ENCODE measurements around the gene JAKMIP1.

Gene JAKMIP1

DNA sequence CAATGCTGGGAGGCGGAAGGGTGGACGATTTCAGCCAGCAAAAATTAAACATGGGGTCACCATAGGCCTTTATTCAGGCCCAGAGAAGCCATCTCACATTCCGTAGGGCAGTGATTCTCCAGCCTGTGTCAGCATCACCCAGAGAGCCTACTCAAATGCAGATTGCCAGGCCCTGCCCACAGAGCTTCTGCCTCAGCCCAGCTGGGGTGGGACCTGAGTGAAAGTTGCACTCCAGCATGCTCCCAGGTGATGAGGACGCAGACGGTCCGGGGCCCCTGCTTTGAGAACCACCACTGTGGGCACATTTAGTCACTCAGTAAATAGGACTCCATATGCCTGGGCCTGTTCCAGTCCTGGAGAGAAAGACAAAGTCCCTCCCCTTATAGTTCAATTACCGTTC, 169.7 kb downstream of the JAKMIP1 start:
- TF ChIP-seq EZH2phosphoT487 (IDR thresholded peaks at IDR 0.05; ENCODE audit: borderline replicate concordance) (no peak), CTCF (conservative IDR thresholded peaks at IDR 0.05; ENCODE audit: low read length) (no peak)
- H3K36me3 ChIP-seq (ENCODE audit: insufficient read depth, low read length): no peaks in the 10 kb centered on the region
- no peak overlapping the region for H2AFZ ChIP-seq (ENCODE audit: low read length)

DNA sequence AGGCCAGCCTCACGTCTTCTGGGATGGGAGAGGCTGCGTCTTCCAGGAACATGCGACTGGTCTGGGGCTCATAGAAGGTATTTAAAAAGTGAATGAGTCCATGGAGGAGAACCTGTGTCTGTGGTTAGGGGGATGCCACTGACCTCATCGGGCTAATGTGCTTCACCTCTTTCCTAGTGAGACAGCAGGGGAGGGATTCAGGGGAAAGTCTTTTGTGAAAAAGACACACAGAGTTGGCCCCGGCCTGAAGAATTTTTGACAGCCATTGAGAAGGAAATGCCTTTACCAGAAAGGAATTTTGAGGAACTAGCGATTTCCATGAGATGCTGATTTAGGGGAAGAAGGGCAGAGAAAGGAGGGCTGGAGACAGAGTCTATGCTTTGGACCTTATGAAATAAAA, 171.1 kb downstream of the JAKMIP1 start:
- Histone ChIP-seq H4K20me1 (ENCODE audit: insufficient read depth, low read length, poor library complexity, severe bottlenecking) (no peaks in the 10 kb centered on the region), H3F3A (ENCODE audit: low read depth) (no peaks in the 10 kb centered on the region), H3K4me1 (ENCODE audit: insufficient read depth, low read length, poor library complexity, severe bottlenecking) (no peaks in the 10 kb centered on the region), H3K9me2 (replicated peaks; ENCODE audit: low read depth, low read length) (no peaks in the 10 kb centered on the region), H3K4me3 (ENCODE audit: low read length, poor library complexity, severe bottlenecking) (no peak overlapping the region), H3K36me3 (ENCODE audit: insufficient read depth, low read length) (no peaks in the 10 kb centered on the region), H3K4me2 (ENCODE audit: low read depth, low read length, poor library complexity, severe bottlenecking) (no peak overlapping the region), H2AFZ (ENCODE audit: low read length) (no peak overlapping the region), H3K79me2 (ENCODE audit: insufficient read depth, low read length) (no peaks in the 10 kb centered on the region), H3K27me3 (ENCODE audit: insufficient read depth, low read length, poor library complexity, severe bottlenecking) (no peaks in the 10 kb centered on the region), H3K9me3 (ENCODE audit: insufficient read depth, low read depth, low read length) (no peaks in the 10 kb centered on the region), H3K9ac (ENCODE audit: low read depth, low read length, poor library complexity, severe bottlenecking) (no peak overlapping the region)
- TF ChIP-seq CTCF (conservative IDR thresholded peaks at IDR 0.05; ENCODE audit: low read length) (no peak), EZH2phosphoT487 (IDR thresholded peaks at IDR 0.05; ENCODE audit: borderline replicate concordance) (no peak)

More for the DNA sequence above, 169.7 kb downstream of the JAKMIP1 start:
- H3K4me2 ChIP-seq (ENCODE audit: low read depth, low read length, poor library complexity, severe bottlenecking): no peak overlapping the region
- H3K79me2 ChIP-seq (ENCODE audit: insufficient read depth, low read length): no peaks in the 10 kb centered on the region
- no peaks in the 10 kb centered on the region for H3F3A ChIP-seq (ENCODE audit: low read depth)
- H3K27me3 ChIP-seq (ENCODE audit: insufficient read depth, low read length, poor library complexity, severe bottlenecking): no peaks in the 10 kb centered on the region
- H3K9me2 ChIP-seq (replicated peaks; ENCODE audit: low read depth, low read length): no peaks in the 10 kb centered on the region
- no peaks in the 10 kb centered on the region for H3K4me1 ChIP-seq (ENCODE audit: insufficient read depth, low read length, poor library complexity, severe bottlenecking)
- no peaks in the 10 kb centered on the region for H4K20me1 ChIP-seq (ENCODE audit: insufficient read depth, low read length, poor library complexity, severe bottlenecking)
- no peaks in the 10 kb centered on the region for H3K9me3 ChIP-seq (ENCODE audit: insufficient read depth, low read depth, low read length)
- H3K4me3 ChIP-seq (ENCODE audit: low read length, poor library complexity, severe bottlenecking): no peak overlapping the region
- no peak overlapping the region for H3K9ac ChIP-seq (ENCODE audit: low read depth, low read length, poor library complexity, severe bottlenecking)

DNA sequence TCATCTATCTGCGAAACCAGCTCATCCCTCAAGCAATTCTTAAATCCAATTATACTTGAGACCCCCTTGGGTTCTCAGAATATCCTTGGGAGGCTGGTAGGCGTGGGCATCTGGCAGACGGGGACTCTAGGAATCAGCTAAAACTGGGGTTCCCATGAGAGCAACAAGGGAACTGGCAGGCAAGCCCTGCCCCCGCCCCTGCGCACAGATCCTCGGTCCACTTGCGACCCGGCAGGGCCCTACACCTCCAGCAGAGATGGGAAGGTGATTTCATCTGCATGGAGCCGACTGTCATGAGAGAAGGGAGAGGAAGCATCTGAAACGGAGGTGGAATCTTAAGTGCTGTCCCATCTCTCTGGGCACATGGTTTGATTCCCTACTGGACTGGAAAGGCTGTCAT, 172.2 kb downstream of the JAKMIP1 start:
- Histone ChIP-seq H2AFZ (ENCODE audit: low read length) (no peak overlapping the region), H3F3A (ENCODE audit: low read depth) (no peaks in the 10 kb centered on the region), H4K20me1 (ENCODE audit: insufficient read depth, low read length, poor library complexity, severe bottlenecking) (no peaks in the 10 kb centered on the region), H3K4me2 (ENCODE audit: low read depth, low read length, poor library complexity, severe bottlenecking) (no peak overlapping the region), H3K9me2 (replicated peaks; ENCODE audit: low read depth, low read length) (no peaks in the 10 kb centered on the region), H3K4me3 (ENCODE audit: low read length, poor library complexity, severe bottlenecking) (no peak overlapping the region), H3K9me3 (ENCODE audit: insufficient read depth, low read depth, low read length) (no peaks in the 10 kb centered on the region), H3K4me1 (ENCODE audit: insufficient read depth, low read length, poor library complexity, severe bottlenecking) (no peaks in the 10 kb centered on the region), H3K9ac (ENCODE audit: low read depth, low read length, poor library complexity, severe bottlenecking) (no peak overlapping the region), H3K36me3 (ENCODE audit: insufficient read depth, low read length) (no peaks in the 10 kb centered on the region), H3K27me3 (ENCODE audit: insufficient read depth, low read length, poor library complexity, severe bottlenecking) (no peaks in the 10 kb centered on the region), H3K79me2 (ENCODE audit: insufficient read depth, low read length) (no peaks in the 10 kb centered on the region)
- no peak for TF ChIP-seq CTCF (conservative IDR thresholded peaks at IDR 0.05; ENCODE audit: low read length)

Measured in Loucy (cell line).